Keratinocyte (primary cell): ENCODE results near the gene MEG3. TPM values are rescaled to one million over a fixed set of nuclear protein-coding genes. Genes with fewer than 3 reads are reported as not detected.

Source experiments
- DNase-seq: peaks from one replicate; pipeline ENCODE4 v3.0.0-alpha.2; 2011; ENCODE audit warnings: low read depth, missing footprints, low spot score
- FAIRE-seq: peaks from 2 replicates; lab custom pipeline; 2011; peaks lifted over from hg19 to GRCh38; lab: Jason Lieb, UNC
- H2AFZ ChIP-seq: 2 replicates; pipeline ENCODE4 v1.6.0; 2012; ENCODE audit warnings: low read length, control low read depth, inconsistent platforms; ENCODE audit not compliant: control insufficient read depth
- H3K27ac ChIP-seq: 2 replicates; pipeline ENCODE4 v1.5.1; 2011; ENCODE audit warnings: low read length; ENCODE audit not compliant: control insufficient read depth, insufficient read depth
- H3K27me3 ChIP-seq: 3 replicates; pipeline ENCODE4 v1.6.0; 2011; ENCODE audit warnings: low read length; ENCODE audit not compliant: control insufficient read depth, insufficient read depth; ENCODE audit errors: extremely low read depth
- H3K36me3 ChIP-seq, 2 experiments: 2 replicates in 1 of 2; 3 replicates in 1 of 2; pipeline ENCODE4 v1.5.1; 2011; ENCODE audit warnings: low read length in 2 of 2, mild to moderate bottlenecking in 1 of 2; ENCODE audit not compliant: control insufficient read depth in 2 of 2, insufficient read depth in 2 of 2; ENCODE audit errors: extremely low read depth in 1 of 2
- H3K4me1 ChIP-seq: 3 replicates; pipeline ENCODE4 v1.5.1; 2011; ENCODE audit warnings: low read length; ENCODE audit not compliant: control insufficient read depth, insufficient read depth; ENCODE audit errors: extremely low read depth
- H3K4me2 ChIP-seq: 3 replicates; pipeline ENCODE4 v1.6.0; 2011; ENCODE audit warnings: low read depth, low read length; ENCODE audit not compliant: control insufficient read depth, insufficient read depth; ENCODE audit errors: extremely low read depth
- H3K4me3 ChIP-seq, 3 experiments: fragments of 200-600 bp in 1 of 3; sonication (generic) in 1 of 3; 2 replicates in 2 of 3; 3 replicates in 1 of 3; pipeline ENCODE4 v1.5.1; 2011 to 2016; ENCODE audit warnings: low read length in 3 of 3, mild to moderate bottlenecking in 3 of 3, control low read depth in 2 of 3, inconsistent platforms in 1 of 3, low read depth in 1 of 3, mixed read lengths in 1 of 3, mixed run types in 1 of 3, moderate library complexity in 1 of 3; ENCODE audit not compliant: control insufficient read depth in 2 of 3, insufficient read depth in 2 of 3; ENCODE audit errors: extremely low read depth in 1 of 3
- H3K79me2 ChIP-seq: 2 replicates; pipeline ENCODE4 v1.6.0; 2012; ENCODE audit warnings: low read length; ENCODE audit not compliant: control insufficient read depth, insufficient read depth
- H3K9ac ChIP-seq: 3 replicates; pipeline ENCODE4 v1.6.0; 2011; ENCODE audit warnings: low read length; ENCODE audit not compliant: control insufficient read depth, insufficient read depth; ENCODE audit errors: extremely low read depth
- H3K9me1 ChIP-seq: 3 replicates; pipeline ENCODE4 v1.6.0; 2011; ENCODE audit warnings: low read length; ENCODE audit not compliant: control insufficient read depth, insufficient read depth; ENCODE audit errors: extremely low read depth
- H3K9me3 ChIP-seq: 2 replicates; pipeline ENCODE4 v1.5.1; 2012; ENCODE audit warnings: low read depth, low read length; ENCODE audit not compliant: control insufficient read depth
- H4K20me1 ChIP-seq: 3 replicates; pipeline ENCODE4 v1.6.0; 2011; ENCODE audit warnings: low read length; ENCODE audit not compliant: control insufficient read depth, insufficient read depth; ENCODE audit errors: extremely low read depth
- CTCF ChIP-seq, 3 experiments: IDR thresholded peaks in 1 of 3; conservative IDR thresholded peaks in 1 of 3; optimal IDR thresholded peaks in 1 of 3; 2 replicates in 2 of 3; 3 replicates in 1 of 3; pipeline versions ENCODE3 to v1.5.1; 2011; ENCODE audit warnings: low read length in 3 of 3, mild to moderate bottlenecking in 3 of 3, moderate library complexity in 2 of 3, control low read depth in 1 of 3, inconsistent platforms in 1 of 3; ENCODE audit not compliant: insufficient read depth in 2 of 3; ENCODE audit errors: extremely low read depth in 1 of 3
- EZH2 ChIP-seq: IDR thresholded peaks from one replicate; pipeline ENCODE4 v1.6.1; 2012; ENCODE audit warnings: inconsistent platforms, mild to moderate bottlenecking, low read length, moderate library complexity
- dilution Hi-C: fragments of 300-500 bp; cut with MboI; formaldehyde crosslinking; loops from one replicate; pipeline ENCODE4 v1.7.0; 2020; ENCODE audit warnings: low sequenced_read_pairs; ENCODE audit not compliant: extremely low pct_ligation_motif_present
- polyA plus RNA-seq, 5 experiments: library from polyadenylated mRNA; depleted of rRNA in 3 of 5; stranded (reverse) in 3 of 5; stranded (forward) in 1 of 5; unstranded in 1 of 5; fragments of >200 nt; gene quantifications; 1 replicate in 1 of 5; 2 replicates in 3 of 5; 3 replicates in 1 of 5; pipeline versions ENCODE4 v1.2.1 to v1.2.3, GENCODE V29; 2011 to 2012; ENCODE audit warnings: missing spikeins in 2 of 5, low read depth in 1 of 5, low replicate concordance in 1 of 5

Gene MEG3
- polyA plus RNA-seq, 1 donor (not counting 4 experiments of a cell fraction or from before 2014, with no cell fraction given), result 5.6 TPM

GRCh38 chr14:100873096-100873482 lies 47.2 kb downstream of the MEG3 start:
- Histone ChIP-seq H3K27ac (no peak overlapping the region), H4K20me1 (no peaks in the 10 kb centered on the region), H3K9me1 (no peaks in the 10 kb centered on the region), H3K4me2 (no peak overlapping the region), H3K4me3 (no peak overlapping the region), H3K36me3 (no peaks in the 10 kb centered on the region), H3K9me3 (peaks cover 6% of the 10 kb centered on the region), H3K4me1 (no peaks in the 10 kb centered on the region), H3K27me3 (no peaks in the 10 kb centered on the region), H3K9ac (no peak overlapping the region), H3K79me2 (no peaks in the 10 kb centered on the region), H2AFZ (no peak overlapping the region)
- dilution Hi-C loops, result no loop called here
- FAIRE-seq, result no peak
- DNase-seq, result no peak
- TF ChIP-seq CTCF (optimal IDR thresholded peaks at IDR 0.05 in 1 of 3, IDR thresholded peaks at IDR 0.05 in 1 of 3, conservative IDR thresholded peaks at IDR 0.05 in 1 of 3; ENCODE audit: extremely low read depth in 1 of 3, insufficient read depth in 2 of 3, low read length in 3 of 3) (no peak), EZH2 (no peak)

- Histone ChIP-seq H3K36me3 (no peaks in the 10 kb centered on the region), H3K4me1 (no peaks in the 10 kb centered on the region), H3K79me2 (no peaks in the 10 kb centered on the region), H3K4me3 (no peak overlapping the region), H3K9me1 (no peaks in the 10 kb centered on the region), H3K9me3 (peaks cover 6% of the 10 kb centered on the region), H3K4me2 (no peak overlapping the region), H3K27me3 (no peaks in the 10 kb centered on the region), H2AFZ (no peak overlapping the region), H4K20me1 (no peaks in the 10 kb centered on the region), H3K9ac (no peak overlapping the region), H3K27ac (no peak overlapping the region)
- dilution Hi-C loops, result no loop called here
- no peak for FAIRE-seq
- DNase-seq, result no peak
- no peak for TF ChIP-seq EZH2
- no peak for TF ChIP-seq CTCF (optimal IDR thresholded peaks at IDR 0.05 in 1 of 3, IDR thresholded peaks at IDR 0.05 in 1 of 3, conservative IDR thresholded peaks at IDR 0.05 in 1 of 3; ENCODE audit: extremely low read depth in 1 of 3, insufficient read depth in 2 of 3, low read length in 3 of 3)
These were observed 48.1 kb downstream of the MEG3 start for GRCh38 chr14:100874051-100874410.
